Activated CD4-positive, alpha-beta memory T cell treated with anti-CD3 and anti-CD28 coated beads for 36 hours (primary cell): ENCODE measurements around the gene SPEM3. TPM values are rescaled to one million over a fixed set of nuclear protein-coding genes. Genes with fewer than 3 reads are reported as not detected.
A peak's percentile ranks its signal among the peaks of the same experiment; 100 is the strongest.

Source experiments
- CTCF ChIA-PET: fragments of 350-600 bp; sonication (Branson Sonifier 250); formaldehyde crosslinking; loops from one replicate; lab custom pipeline; 2021; ENCODE audit warnings: antibody characterized with exemption, inconsistent platforms; lab: Charles Lee
- POLR2A ChIA-PET: fragments of 350-600 bp; sonication (Branson Sonifier 250); formaldehyde crosslinking; loops from one replicate; lab custom pipeline; 2021; ENCODE audit warnings: antibody characterized with exemption; lab: Charles Lee
- DNase-seq: peaks from one replicate; pipeline ENCODE4 v3.0.0-alpha.2; 2020
- H3K27ac Mint-ChIP-seq: one replicate; pipeline ENCODE4 v1.8.0; 2021; ENCODE audit warnings: mixed read lengths
- H3K27me3 Mint-ChIP-seq: one replicate; pipeline ENCODE4 v1.8.0; 2021; ENCODE audit warnings: mixed read lengths
- H3K36me3 Mint-ChIP-seq: one replicate; pipeline ENCODE4 v1.8.0; 2021; ENCODE audit warnings: mixed read lengths
- H3K4me1 Mint-ChIP-seq: one replicate; pipeline ENCODE4 v1.8.0; 2021; ENCODE audit warnings: low read depth, mixed read lengths
- H3K4me3 Mint-ChIP-seq: one replicate; pipeline ENCODE4 v1.8.0; 2021; ENCODE audit warnings: mild to moderate bottlenecking, mixed read lengths
- H3K9me3 Mint-ChIP-seq: one replicate; pipeline ENCODE4 v1.8.0; 2021; ENCODE audit warnings: mixed read lengths
- intact Hi-C: fragments of 100-400 bp; cut with micrococcal nuclease; formaldehyde crosslinking; loops from one replicate; pipeline ENCODE4 v1.15.1; 2023
- total RNA-seq, 2 experiments: library from RNA; stranded (reverse); gene quantifications; one replicate each; pipeline ENCODE4 v1.2.3, GENCODE V29; 2021

SPEM3 gene
- total RNA-seq, 2 experiments from 2014 or later, result not detected

DNA sequence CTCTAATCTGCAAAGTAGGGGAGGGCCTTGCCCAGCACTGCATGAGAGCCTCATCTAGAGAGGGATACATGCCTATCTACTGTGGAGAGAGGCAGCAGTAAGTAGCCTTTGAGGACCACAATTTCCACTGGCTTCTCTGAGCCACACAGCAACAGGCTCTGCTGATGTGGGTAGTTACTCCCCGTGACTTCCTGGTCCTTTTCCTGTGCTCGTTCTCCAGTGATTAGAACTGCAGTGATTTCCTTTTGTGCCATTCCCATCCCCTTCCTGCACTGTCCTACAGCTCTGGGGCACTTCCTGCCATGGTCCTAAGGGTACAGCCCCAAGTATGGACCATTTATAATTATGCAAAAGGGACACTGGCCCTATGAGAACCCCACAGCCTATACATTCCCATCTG is 37.4 kb upstream of the SPEM3 start:
- Mint-ChIP-seq H3K27ac (peak overlapping the region; percentile 75), H3K4me3 (no peak overlapping the region), H3K4me1 (peaks cover 29% of the 10 kb centered on the region), H3K9me3 (no peaks in the 10 kb centered on the region), H3K27me3 (no peaks in the 10 kb centered on the region), H3K36me3 (peaks cover 28% of the 10 kb centered on the region)
- intact Hi-C loops, result loop anchor here (5.0 kb wide), 1 partner anchor 109 kb away; the partner anchor contains the start of gene SLC2A4
- no peak for DNase-seq
- ChIA-PET POLR2A (no interaction called here), CTCF (no interaction called here)

DNA sequence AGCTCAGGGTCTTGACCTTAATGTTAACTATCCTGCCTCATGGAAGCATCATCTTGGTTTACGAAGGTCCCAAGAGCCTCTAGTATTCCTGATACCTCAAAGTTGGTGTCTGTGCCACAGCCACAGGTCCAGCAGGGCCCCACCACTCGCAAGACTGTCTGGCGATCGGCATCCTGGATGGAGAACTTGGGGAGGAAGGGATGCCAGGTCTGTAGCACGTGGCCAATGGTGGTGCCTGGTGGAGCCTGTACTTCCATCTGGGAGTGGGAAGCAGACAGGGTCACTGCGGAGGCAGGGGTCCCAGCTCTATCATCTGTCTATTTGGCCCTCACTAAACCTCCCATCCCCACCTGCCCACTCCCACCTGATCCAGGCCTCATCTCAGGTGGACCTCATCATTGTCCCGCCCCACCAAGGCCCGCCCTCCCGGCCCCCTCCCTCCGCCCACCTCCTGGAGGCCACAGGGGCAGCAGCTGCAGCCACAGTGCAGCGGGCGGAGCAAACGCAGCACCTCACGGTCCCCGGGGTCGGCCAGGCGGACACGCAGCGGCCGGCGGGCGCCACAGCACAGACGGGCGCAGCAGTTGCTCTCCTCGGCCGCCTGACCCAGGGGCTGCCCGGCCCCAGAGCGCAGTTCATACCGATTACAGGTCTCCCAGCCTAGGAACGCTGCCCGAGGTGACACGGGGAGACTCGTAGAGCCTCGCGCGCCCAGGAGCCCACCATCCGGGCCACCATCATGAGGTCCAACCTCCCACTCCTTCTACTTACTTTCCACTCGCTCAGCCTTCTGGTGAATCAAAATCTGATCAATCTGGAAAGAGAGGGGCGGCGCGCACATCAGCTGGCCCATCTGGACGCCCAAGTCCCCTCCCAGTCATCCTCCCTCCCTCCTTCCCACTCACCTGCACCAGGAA is 35.7 kb upstream of the SPEM3 start:
- H3K27ac Mint-ChIP-seq, result peak overlapping the region; percentile 67
- H3K4me1 Mint-ChIP-seq, result peaks cover 29% of the 10 kb centered on the region
- H3K4me3 Mint-ChIP-seq, result peak overlapping the region; percentile 95
- DNase-seq, result no peak
- peaks cover 28% of the 10 kb centered on the region for H3K36me3 Mint-ChIP-seq
- H3K27me3 Mint-ChIP-seq, result no peaks in the 10 kb centered on the region
- intact Hi-C loops, result loop anchor here (5.0 kb wide), 1 partner anchor 111 kb away; the partner anchor contains the start of gene SLC2A4
- CTCF ChIA-PET, result interaction anchor here (1.2 to 2.1 kb wide), 2 partner anchors 43 to 44 kb away, joined by 6 to 9 read pairs; no protein-coding TSS in a partner anchor
- no peaks in the 10 kb centered on the region for H3K9me3 Mint-ChIP-seq
- POLR2A ChIA-PET, result no interaction called here

DNA sequence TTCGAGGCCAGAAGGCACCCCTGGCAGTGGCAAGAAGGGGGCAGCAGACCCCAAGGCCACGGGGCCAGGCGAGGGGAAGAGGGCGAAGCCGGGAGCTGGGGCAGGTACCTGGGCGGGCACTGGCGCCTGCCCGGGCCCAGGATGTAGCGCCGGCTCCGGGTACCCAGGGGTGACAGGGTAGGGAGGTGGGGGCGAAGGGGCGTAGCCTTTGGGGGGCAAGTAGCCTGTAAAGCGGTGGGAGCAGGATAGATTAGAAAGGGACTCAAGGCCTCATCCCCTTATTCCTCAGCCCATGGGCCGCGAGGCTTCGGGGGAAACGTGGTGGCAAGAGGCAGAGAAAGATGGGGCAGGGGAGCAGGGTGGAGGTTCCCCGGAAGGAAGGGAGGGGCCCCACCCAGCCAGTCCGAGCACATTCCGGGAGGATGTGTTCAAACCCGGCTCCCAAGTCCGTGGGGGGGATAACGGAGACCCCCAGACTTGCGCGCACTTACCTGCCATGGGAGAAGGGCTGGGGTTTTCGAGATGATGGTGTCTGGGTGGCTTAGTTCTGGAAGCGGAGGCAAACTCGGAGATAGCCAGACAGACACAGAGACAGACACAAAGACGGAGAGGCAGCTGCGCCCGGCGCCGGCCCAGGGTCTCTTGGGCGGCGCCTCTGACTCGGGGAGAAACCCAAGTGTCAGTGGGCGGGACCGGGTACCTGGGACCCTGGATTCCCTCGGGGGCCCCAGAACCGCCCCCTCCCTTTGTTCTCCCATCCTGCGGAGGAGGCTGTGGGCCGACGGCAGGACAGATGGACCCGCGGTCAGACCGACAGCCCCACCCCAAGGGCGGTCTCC is 34.8 kb upstream of the SPEM3 start:
- H3K36me3 Mint-ChIP-seq, result peaks cover 28% of the 10 kb centered on the region
- POLR2A ChIA-PET, result interaction anchor here (0.7 to 1.6 kb wide), 3 partner anchors 10 to 90 kb away, joined by 3 to 8 read pairs (median 3); partner anchors contain the start of genes POLR2A and TMEM256
- H3K4me1 Mint-ChIP-seq, result peaks cover 29% of the 10 kb centered on the region
- H3K4me3 Mint-ChIP-seq, result peak overlapping the region; percentile 95
- intact Hi-C loops, result loop anchor here (1.0 to 5.0 kb wide), 3 partner anchors 10 to 112 kb away; partner anchors contain the start of genes SLC2A4, TMEM102 and TMEM256
- DNase-seq, result peak; percentile 51
- H3K9me3 Mint-ChIP-seq, result no peaks in the 10 kb centered on the region
- CTCF ChIA-PET, result interaction anchor here (0.7 to 2.1 kb wide), 5 partner anchors 38 to 293 kb away, joined by 3 to 9 read pairs (median 4); partner anchors contain the start of genes SLC2A4, TMEM95 and TP53
- no peaks in the 10 kb centered on the region for H3K27me3 Mint-ChIP-seq
- H3K27ac Mint-ChIP-seq, result peak overlapping the region; percentile 88

DNA sequence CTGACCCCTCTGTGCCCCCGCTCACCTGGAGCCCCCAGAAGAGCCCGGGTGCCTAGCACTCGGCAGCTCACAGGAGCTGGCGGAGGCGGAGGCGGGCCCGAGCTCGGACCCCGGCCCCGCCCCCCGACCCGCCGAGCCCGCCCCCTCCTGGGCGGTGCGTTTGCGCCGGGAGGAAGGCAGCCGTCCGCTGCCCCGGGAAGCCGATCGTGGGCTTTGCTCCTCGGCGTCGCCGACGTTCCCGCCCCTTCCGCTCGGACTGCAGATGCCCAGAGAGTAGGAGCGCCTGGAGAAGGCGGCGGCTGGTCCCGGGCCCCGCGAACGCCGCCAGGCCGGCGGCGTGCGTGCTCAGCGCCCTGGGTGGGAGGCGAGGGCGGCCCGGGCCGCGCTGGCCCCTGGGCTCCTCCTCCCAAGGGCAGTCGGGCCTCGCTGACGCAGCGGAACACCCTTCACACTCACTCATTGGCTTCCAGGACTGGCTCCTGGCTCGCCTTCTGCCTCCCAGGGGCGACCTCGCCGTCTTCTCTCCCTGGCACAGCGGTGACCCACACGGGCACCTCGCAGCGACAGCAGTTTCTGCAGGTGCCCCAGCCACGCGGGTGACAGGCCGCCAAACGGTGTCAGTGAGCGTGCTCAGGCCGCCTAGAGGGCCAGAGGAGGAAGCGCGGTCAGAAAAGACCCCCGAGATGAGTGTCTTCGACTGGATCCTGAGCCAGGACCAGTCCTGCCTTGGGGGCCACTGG is 34.0 kb upstream of the SPEM3 start, which contains the start of gene PLSCR3:
TSS of gene PLSCR3 (minus strand) at position 74 of the 740 bp plus-strand sequence. CDS start 415 bp downstream, outside the sequence.
- Mint-ChIP-seq H3K27ac (peak within 1 kb of the TSS; percentile 88), H3K4me3 (peak within 1 kb of the TSS; percentile 95), H3K36me3 (peaks cover 25% of the 10 kb centered on the region), H3K9me3 (no peaks in the 10 kb centered on the region), H3K27me3 (no peaks in the 10 kb centered on the region), H3K4me1 (peaks cover 27% of the 10 kb centered on the region)
- POLR2A ChIA-PET, result interaction anchor here (0.7 to 1.6 kb wide), 3 partner anchors 9 to 90 kb away, joined by 3 to 8 read pairs (median 3); partner anchors contain the start of genes POLR2A and TMEM256
- intact Hi-C loops, result loop anchor here (1.0 to 5.0 kb wide), 3 partner anchors 10 to 112 kb away; partner anchors contain the start of genes SLC2A4, TMEM102 and TMEM256
- peak; percentile 86 for DNase-seq
- CTCF ChIA-PET, result interaction anchor here (0.7 to 2.1 kb wide), 5 partner anchors 39 to 292 kb away, joined by 3 to 9 read pairs (median 4); partner anchors contain the start of genes SLC2A4, TMEM95 and TP53

DNA sequence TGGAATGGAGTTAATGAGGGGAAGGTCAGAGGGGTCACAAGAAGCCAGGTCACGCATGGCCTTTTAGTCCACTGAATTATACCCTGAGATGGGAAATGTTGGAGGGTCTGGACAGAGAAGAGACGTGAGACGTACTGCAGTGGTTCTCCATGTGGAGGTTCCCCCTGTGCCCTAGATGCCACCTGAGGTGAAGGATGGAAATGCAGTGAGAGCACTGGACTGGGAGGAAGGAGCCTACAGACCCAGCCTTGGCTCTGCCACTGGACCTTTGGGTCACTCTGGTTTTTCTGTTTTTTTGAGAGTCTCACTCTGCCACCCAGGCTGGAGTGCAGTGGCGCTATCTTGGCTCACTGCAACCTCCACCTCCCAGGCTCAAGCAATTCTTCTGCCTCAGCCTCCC is 32.5 kb upstream of the SPEM3 start:
- POLR2A ChIA-PET, result no interaction called here

DNA sequence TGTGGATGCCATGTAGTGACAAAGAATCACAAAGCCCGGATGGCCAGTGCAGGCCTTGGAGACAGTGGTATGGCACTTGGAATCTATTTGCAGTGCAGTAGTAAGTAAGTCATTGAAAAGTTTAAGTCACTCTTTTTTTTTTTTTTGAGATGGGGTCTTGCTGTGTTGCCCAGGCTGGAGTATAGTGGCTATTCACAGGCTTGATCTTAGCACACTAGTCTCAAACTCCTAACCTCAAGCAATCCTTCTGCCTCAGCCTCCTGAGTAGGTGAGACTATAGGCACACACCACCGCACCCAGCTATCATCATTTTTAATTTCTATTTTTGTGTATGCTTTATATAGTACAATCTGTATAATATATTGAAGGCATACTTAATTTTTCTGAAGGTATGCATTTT is 30.0 kb upstream of the SPEM3 start:
- intact Hi-C loops, result no loop called here
- ChIA-PET CTCF (interaction anchor here (0.8 to 2.0 kb wide), 3 partner anchors 38 to 67 kb away, joined by 3 to 7 read pairs (median 3); partner anchors contain the start of gene TMEM95), POLR2A (no interaction called here)
- H3K4me1 Mint-ChIP-seq, result peaks cover 16% of the 10 kb centered on the region
- no peaks in the 10 kb centered on the region for H3K27me3 Mint-ChIP-seq
- H3K4me3 Mint-ChIP-seq, result no peak overlapping the region
- H3K36me3 Mint-ChIP-seq, result no peaks in the 10 kb centered on the region
- H3K27ac Mint-ChIP-seq, result no peak overlapping the region
- no peaks in the 10 kb centered on the region for H3K9me3 Mint-ChIP-seq
- no peak for DNase-seq

More for the DNA sequence above, 32.5 kb upstream of the SPEM3 start:
- no peaks in the 10 kb centered on the region for H3K9me3 Mint-ChIP-seq
- DNase-seq, result no peak
- peaks cover 25% of the 10 kb centered on the region for H3K4me1 Mint-ChIP-seq
- CTCF ChIA-PET, result interaction anchor here (1.2 kb wide), 1 partner anchor 85 kb away, joined by 3 read pairs; the partner anchor contains the start of gene SLC35G6
- H3K27me3 Mint-ChIP-seq, result no peaks in the 10 kb centered on the region
- no peak overlapping the region for H3K27ac Mint-ChIP-seq
- H3K4me3 Mint-ChIP-seq, result peak overlapping the region; percentile 11
- H3K36me3 Mint-ChIP-seq, result peaks cover 16% of the 10 kb centered on the region
- intact Hi-C loops, result no loop called here

DNA sequence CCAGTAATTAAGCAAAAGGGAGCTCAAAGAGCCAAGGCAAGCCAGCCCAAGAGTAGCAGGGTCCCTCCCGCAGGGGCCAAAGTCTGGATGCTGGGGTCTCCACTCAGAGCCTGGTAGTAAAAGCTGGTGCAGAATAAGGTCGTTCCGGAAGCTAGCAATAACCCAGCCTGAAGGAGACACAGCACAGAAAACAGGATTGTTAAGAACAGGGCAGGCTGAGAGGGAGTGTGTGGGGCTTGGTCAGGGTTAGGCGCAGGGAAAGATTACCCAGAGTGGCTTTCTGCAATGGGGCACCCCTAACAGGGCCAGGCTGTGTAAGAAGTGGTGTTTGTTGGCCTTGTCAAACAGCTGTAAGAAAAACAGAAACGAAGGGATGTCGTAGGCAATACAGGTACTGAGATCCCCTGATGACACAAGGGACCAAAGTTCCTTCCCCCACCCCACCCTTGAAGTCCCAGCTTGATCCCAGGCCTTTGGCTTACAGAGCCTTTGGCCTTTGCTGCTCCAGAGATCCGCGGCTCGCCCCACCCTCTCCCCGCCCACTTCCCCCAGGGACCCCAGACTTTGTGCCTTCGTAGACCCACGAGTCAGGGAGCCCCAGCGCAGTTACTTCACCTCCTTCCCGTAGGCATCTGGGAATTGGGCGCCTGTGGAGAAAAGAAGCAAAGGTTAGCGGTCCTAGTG is 25.5 kb upstream of the SPEM3 start:
- Mint-ChIP-seq H3K27ac (peak overlapping the region; percentile 92), H3K4me1 (peaks cover 25% of the 10 kb centered on the region), H3K27me3 (no peaks in the 10 kb centered on the region), H3K36me3 (no peaks in the 10 kb centered on the region), H3K9me3 (no peaks in the 10 kb centered on the region), H3K4me3 (peak overlapping the region; percentile 97)
- peak; percentile 37 for DNase-seq
- CTCF ChIA-PET, result interaction anchor here (0.8 to 3.0 kb wide), 7 partner anchors 20 to 690 kb away, joined by 3 to 25 read pairs (median 3); partner anchors contain the start of genes SENP3 and TP53
- POLR2A ChIA-PET, result interaction anchor here (1.1 to 1.5 kb wide), 6 partner anchors 8 to 284 kb away, joined by 3 to 8 read pairs (median 4); partner anchors contain the start of genes PLSCR3, POLR2A, TP53 and WRAP53
- intact Hi-C loops, result loop anchor here (5.0 kb wide), 1 partner anchor 96 kb away; the partner anchor contains the start of gene EIF5A

DNA sequence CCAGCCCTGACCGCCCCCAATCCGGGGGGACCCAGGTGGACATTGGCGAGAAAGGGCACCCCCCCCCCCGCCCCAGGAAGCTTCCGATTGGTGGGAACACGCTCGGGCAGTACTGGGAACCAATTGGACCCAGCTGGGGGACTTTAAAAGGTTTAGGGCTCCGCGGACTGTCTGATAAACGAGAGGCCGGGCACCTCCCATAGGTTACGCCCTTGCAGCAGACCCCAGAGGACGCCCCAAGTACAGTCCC is 25.0 kb upstream of the SPEM3 start:
- Mint-ChIP-seq H3K4me1 (peaks cover 25% of the 10 kb centered on the region), H3K27ac (peak overlapping the region; percentile 92), H3K27me3 (no peaks in the 10 kb centered on the region), H3K36me3 (no peaks in the 10 kb centered on the region), H3K9me3 (no peaks in the 10 kb centered on the region), H3K4me3 (peak overlapping the region; percentile 97)
- ChIA-PET POLR2A (interaction anchor here (0.8 to 1.5 kb wide), 10 partner anchors 9 to 283 kb away, joined by 3 to 8 read pairs (median 4); partner anchors contain the start of genes PLSCR3, POLR2A, TP53 and WRAP53), CTCF (interaction anchor here (0.8 to 3.0 kb wide), 10 partner anchors 19 to 690 kb away, joined by 3 to 25 read pairs (median 3); partner anchors contain the start of genes SENP3 and TP53)
- intact Hi-C loops, result loop anchor here (5.0 kb wide), 1 partner anchor 96 kb away; the partner anchor contains the start of gene EIF5A
- no peak for DNase-seq

DNA sequence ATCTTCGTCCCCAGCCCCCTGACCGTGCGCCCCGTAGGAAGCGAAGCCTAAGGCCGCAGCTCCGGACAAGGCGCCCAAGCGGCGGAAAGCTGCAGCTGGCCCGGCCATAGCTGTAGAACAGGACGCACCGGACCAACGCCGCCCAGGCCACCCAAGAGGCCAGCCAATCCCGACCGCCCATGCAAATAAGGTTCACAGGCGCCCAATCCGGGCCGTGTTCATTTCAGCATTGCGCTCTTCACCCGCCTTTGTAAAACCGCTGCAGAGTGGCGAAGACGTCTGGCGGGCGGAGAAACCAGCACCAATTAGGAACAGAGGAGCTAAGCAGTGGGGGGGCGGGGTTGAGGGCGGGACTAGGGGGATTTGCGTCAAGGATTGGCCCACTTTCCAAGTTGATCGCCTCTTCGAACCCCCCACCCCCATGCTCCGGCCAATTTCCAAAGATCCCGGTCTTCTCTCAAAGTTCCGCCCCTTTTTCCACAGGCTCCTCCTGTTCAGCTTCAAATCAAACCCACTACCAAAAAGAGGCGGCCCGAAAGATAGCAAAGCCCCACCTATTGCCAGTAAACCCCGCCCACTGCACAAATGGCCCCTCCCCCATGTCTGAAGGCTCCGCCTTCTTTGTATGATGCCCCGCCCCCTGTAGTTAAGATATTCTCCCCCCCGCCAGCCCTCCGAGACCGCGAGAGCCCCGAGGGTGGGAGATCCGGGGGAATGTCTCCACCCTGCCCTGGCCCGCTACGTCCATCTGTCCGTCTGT is 24.5 kb upstream of the SPEM3 start, which contains the start of gene TMEM256:
TSS of gene TMEM256 (minus strand) at position 121 of the 760 bp plus-strand sequence. CDS start at position 108, 13 bp downstream.
- POLR2A ChIA-PET, result interaction anchor here (0.7 to 1.5 kb wide), 11 partner anchors 9 to 283 kb away, joined by 3 to 8 read pairs (median 3); partner anchors contain the start of genes PLSCR3, POLR2A, TP53 and WRAP53
- no peaks in the 10 kb centered on the region for H3K9me3 Mint-ChIP-seq
- H3K4me3 Mint-ChIP-seq, result peak within 1 kb of the TSS; percentile 97
- CTCF ChIA-PET, result interaction anchor here (0.8 to 3.0 kb wide), 10 partner anchors 20 to 689 kb away, joined by 3 to 25 read pairs (median 3); partner anchors contain the start of genes SENP3 and TP53
- peak within 1 kb of the TSS; percentile 92 for H3K27ac Mint-ChIP-seq
- intact Hi-C loops, result loop anchor here (1.0 to 5.0 kb wide), 7 partner anchors 10 to 284 kb away; partner anchors contain the start of genes EIF5A, PLSCR3, POLR2A and TMEM102
- H3K4me1 Mint-ChIP-seq, result peaks cover 25% of the 10 kb centered on the region
- DNase-seq, result peak; percentile 99
- H3K36me3 Mint-ChIP-seq, result no peaks in the 10 kb centered on the region
- no peaks in the 10 kb centered on the region for H3K27me3 Mint-ChIP-seq
